Parathyroid adenoma (tissue), 2 donors: ENCODE data around the gene CAMSAP2.

Experiments
- H2AFZ ChIP-seq: fragments of 300-600 bp; sonication (generic); one replicate; pipeline ENCODE4 v1.7.0; 2017; ENCODE audit warnings: antibody characterized with exemption, mild to moderate bottlenecking
- H3K27ac ChIP-seq: fragments of 300-600 bp; sonication (generic); one replicate; pipeline ENCODE4 v1.7.0; 2017
- H3K27me3 ChIP-seq: fragments of 300-600 bp; sonication (generic); one replicate; pipeline ENCODE4 v1.7.0; 2017; ENCODE audit warnings: low read length; ENCODE audit not compliant: control insufficient read depth, insufficient read depth
- H3K36me3 ChIP-seq: fragments of 300-600 bp; sonication (generic); one replicate; pipeline ENCODE4 v1.7.0; 2017; ENCODE audit warnings: low read length; ENCODE audit not compliant: control insufficient read depth, insufficient read depth
- H3K4me1 ChIP-seq: fragments of 300-600 bp; sonication (generic); one replicate; pipeline ENCODE4 v1.7.0; 2017; ENCODE audit warnings: control low read depth
- H3K4me2 ChIP-seq: fragments of 300-600 bp; sonication (generic); one replicate; pipeline ENCODE4 v1.7.0; 2017; ENCODE audit warnings: low read length
- H3K4me3 ChIP-seq: fragments of 300-600 bp; sonication (generic); one replicate; pipeline ENCODE4 v1.7.0; 2017; ENCODE audit warnings: low read depth, low read length
- H3K79me2 ChIP-seq: fragments of 300-600 bp; sonication (generic); one replicate; pipeline ENCODE4 v1.7.0; 2017; ENCODE audit warnings: control low read depth
- H3K9ac ChIP-seq: fragments of 300-600 bp; sonication (generic); one replicate; pipeline ENCODE4 v1.7.0; 2017; ENCODE audit warnings: mild to moderate bottlenecking
- H3K9me3 ChIP-seq: fragments of 300-600 bp; sonication (generic); one replicate; pipeline ENCODE4 v1.7.0; 2017; ENCODE audit warnings: low read length; ENCODE audit not compliant: control insufficient read depth
- CTCF ChIP-seq: fragments of 300-600 bp; sonication (generic); IDR thresholded peaks from one replicate; pipeline ENCODE4 v1.7.0; 2017; ENCODE audit warnings: antibody characterized with exemption, mild to moderate bottlenecking
- donor health status: primary hyperparathyroidism.

The CAMSAP2 gene

GRCh38 chr1:200856716-200857357 is 118.1 kb downstream of the CAMSAP2 start:
- H3K9me3 ChIP-seq: no peaks in the 10 kb centered on the region
- no peaks in the 10 kb centered on the region for H3K4me1 ChIP-seq
- H3K4me2 ChIP-seq: no peak overlapping the region
- H3K9ac ChIP-seq: no peak overlapping the region
- no peaks in the 10 kb centered on the region for H3K79me2 ChIP-seq
- no peak overlapping the region for H3K4me3 ChIP-seq
- no peaks in the 10 kb centered on the region for H3K36me3 ChIP-seq
- H2AFZ ChIP-seq: no peak overlapping the region
- no peak for TF ChIP-seq CTCF
- H3K27ac ChIP-seq: no peak overlapping the region
- H3K27me3 ChIP-seq: no peaks in the 10 kb centered on the region

- Histone ChIP-seq H2AFZ (no peak overlapping the region), H3K27ac (no peak overlapping the region), H3K79me2 (no peaks in the 10 kb centered on the region), H3K9ac (no peak overlapping the region), H3K4me1 (no peaks in the 10 kb centered on the region), H3K9me3 (no peaks in the 10 kb centered on the region), H3K27me3 (no peaks in the 10 kb centered on the region), H3K36me3 (no peaks in the 10 kb centered on the region), H3K4me3 (no peak overlapping the region), H3K4me2 (no peak overlapping the region)
- TF ChIP-seq CTCF: no peak
Measured at GRCh38 chr1:200857804-200858203, 119.1 kb downstream of the CAMSAP2 start.

GRCh38 chr1:200861937-200862647 is 123.4 kb downstream of the CAMSAP2 start:
- H2AFZ ChIP-seq: no peak overlapping the region
- no peaks in the 10 kb centered on the region for H3K36me3 ChIP-seq
- H3K4me2 ChIP-seq: no peak overlapping the region
- no peaks in the 10 kb centered on the region for H3K27me3 ChIP-seq
- H3K27ac ChIP-seq: no peak overlapping the region
- H3K79me2 ChIP-seq: no peaks in the 10 kb centered on the region
- no peaks in the 10 kb centered on the region for H3K9me3 ChIP-seq
- H3K4me1 ChIP-seq: peaks cover under 1% of the 10 kb centered on the region
- TF ChIP-seq CTCF: no peak
- H3K4me3 ChIP-seq: no peak overlapping the region
- no peak overlapping the region for H3K9ac ChIP-seq

- H3K36me3 ChIP-seq: no peaks in the 10 kb centered on the region
- no peak overlapping the region for H2AFZ ChIP-seq
- H3K27ac ChIP-seq: no peak overlapping the region
- H3K4me3 ChIP-seq: no peak overlapping the region
- H3K9me3 ChIP-seq: no peaks in the 10 kb centered on the region
- TF ChIP-seq CTCF: no peak
- no peaks in the 10 kb centered on the region for H3K27me3 ChIP-seq
- no peaks in the 10 kb centered on the region for H3K79me2 ChIP-seq
- no peak overlapping the region for H3K9ac ChIP-seq
- H3K4me1 ChIP-seq: peaks cover 6% of the 10 kb centered on the region
- H3K4me2 ChIP-seq: no peak overlapping the region
Measured at GRCh38 chr1:200862713-200863415, 124.2 kb downstream of the CAMSAP2 start.
